ENCODE measurements around the gene MAPK14. TPM values are rescaled to one million over a fixed set of nuclear protein-coding genes. Genes with fewer than 3 reads are reported as not detected.

Gene MAPK14
- total RNA-seq, 1 donor from 2014 or later: 65.0 TPM

GRCh38 chr6:35993150-35993549, 34.5 kb upstream of the MAPK14 start:
- no peak overlapping the region for H3K4me3 Mint-ChIP-seq
- H3K4me3 ChIP-seq: no peak overlapping the region
- TF ChIP-seq, protein P1, sequence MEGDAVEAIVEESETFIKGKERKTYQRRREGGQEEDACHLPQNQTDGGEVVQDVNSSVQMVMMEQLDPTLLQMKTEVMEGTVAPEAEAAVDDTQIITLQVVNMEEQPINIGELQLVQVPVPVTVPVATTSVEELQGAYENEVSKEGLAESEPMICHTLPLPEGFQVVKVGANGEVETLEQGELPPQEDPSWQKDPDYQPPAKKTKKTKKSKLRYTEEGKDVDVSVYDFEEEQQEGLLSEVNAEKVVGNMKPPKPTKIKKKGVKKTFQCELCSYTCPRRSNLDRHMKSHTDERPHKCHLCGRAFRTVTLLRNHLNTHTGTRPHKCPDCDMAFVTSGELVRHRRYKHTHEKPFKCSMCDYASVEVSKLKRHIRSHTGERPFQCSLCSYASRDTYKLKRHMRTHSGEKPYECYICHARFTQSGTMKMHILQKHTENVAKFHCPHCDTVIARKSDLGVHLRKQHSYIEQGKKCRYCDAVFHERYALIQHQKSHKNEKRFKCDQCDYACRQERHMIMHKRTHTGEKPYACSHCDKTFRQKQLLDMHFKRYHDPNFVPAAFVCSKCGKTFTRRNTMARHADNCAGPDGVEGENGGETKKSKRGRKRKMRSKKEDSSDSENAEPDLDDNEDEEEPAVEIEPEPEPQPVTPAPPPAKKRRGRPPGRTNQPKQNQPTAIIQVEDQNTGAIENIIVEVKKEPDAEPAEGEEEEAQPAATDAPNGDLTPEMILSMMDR (IDR thresholded peaks at IDR 0.05): no peak
- no peak for TF ChIP-seq EZH2 (IDR thresholded peaks at IDR 0.05)
- TF ChIP-seq EZH2phosphoT487 (IDR thresholded peaks at IDR 0.05): no peak
- peaks cover 4% of the 10 kb centered on the region for H3K4me1 ChIP-seq
- H3F3A ChIP-seq (ENCODE audit: low read depth): peaks cover 6% of the 10 kb centered on the region
- no peaks in the 10 kb centered on the region for H3K27me3 ChIP-seq
- peak; percentile 61 for DNase-seq (ENCODE audit: low spot score)
- no peaks in the 10 kb centered on the region for H3K36me3 ChIP-seq
- H3K79me2 ChIP-seq (ENCODE audit: low read depth): no peaks in the 10 kb centered on the region
- no peaks in the 10 kb centered on the region for H3K9me3 ChIP-seq (ENCODE audit: low read depth)
- no peak overlapping the region for H3K27ac Mint-ChIP-seq
- H4K20me1 ChIP-seq (ENCODE audit: low read depth): no peaks in the 10 kb centered on the region
- no peaks in the 10 kb centered on the region for H3K36me3 Mint-ChIP-seq
- no peak overlapping the region for H3K4me2 ChIP-seq
- no peak overlapping the region for H2AFZ ChIP-seq (replicated peaks)
- no peaks in the 10 kb centered on the region for H3K9me3 Mint-ChIP-seq
- H3K4me1 Mint-ChIP-seq: no peaks in the 10 kb centered on the region
- no peak overlapping the region for H3K9ac ChIP-seq
- peaks cover 2% of the 10 kb centered on the region for H3K27me3 Mint-ChIP-seq (ENCODE audit: insufficient read depth, low read depth)
- no peak overlapping the region for H3K27ac ChIP-seq

DNA sequence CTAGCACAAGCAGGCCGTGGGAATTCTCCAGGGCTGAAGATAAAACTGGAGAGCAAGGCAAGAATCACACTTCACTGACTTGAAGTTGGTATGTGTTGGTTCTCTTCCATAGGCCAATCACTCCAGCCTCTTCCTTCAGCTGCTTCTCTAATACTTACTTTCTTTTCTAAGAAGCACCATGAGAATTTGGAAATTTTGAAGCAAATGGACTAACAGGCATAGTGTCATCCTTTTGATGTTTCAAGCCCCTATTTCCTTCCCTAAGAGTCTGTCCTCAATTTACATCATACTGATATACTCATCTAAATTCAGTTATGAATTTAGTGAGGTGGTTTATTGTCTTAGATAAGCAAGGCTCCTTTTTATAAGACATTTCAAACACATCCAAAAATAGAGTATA, 27.2 kb upstream of the MAPK14 start:
- H3K27ac Mint-ChIP-seq: no peak overlapping the region
- peaks cover 8% of the 10 kb centered on the region for H3K27me3 Mint-ChIP-seq (ENCODE audit: insufficient read depth, low read depth)
- no peak overlapping the region for H3K4me3 Mint-ChIP-seq
- no peaks in the 10 kb centered on the region for H3K4me1 Mint-ChIP-seq
- H3K36me3 ChIP-seq: no peaks in the 10 kb centered on the region
- DNase-seq (ENCODE audit: low spot score): no peak
- no peak overlapping the region for H2AFZ ChIP-seq (replicated peaks)
- H3K79me2 ChIP-seq (ENCODE audit: low read depth): no peaks in the 10 kb centered on the region
- no peaks in the 10 kb centered on the region for H3F3A ChIP-seq (ENCODE audit: low read depth)
- no peak overlapping the region for H3K27ac ChIP-seq
- TF ChIP-seq EZH2phosphoT487 (IDR thresholded peaks at IDR 0.05) (no peak), EZH2 (IDR thresholded peaks at IDR 0.05) (no peak)
- TF ChIP-seq, protein P1 (IDR thresholded peaks at IDR 0.05): no peak
- H3K9me3 ChIP-seq (ENCODE audit: low read depth): no peaks in the 10 kb centered on the region
- no peaks in the 10 kb centered on the region for H3K36me3 Mint-ChIP-seq
- no peaks in the 10 kb centered on the region for H3K9me3 Mint-ChIP-seq
- no peaks in the 10 kb centered on the region for H3K4me1 ChIP-seq
- no peak overlapping the region for H3K4me2 ChIP-seq
- no peak overlapping the region for H3K4me3 ChIP-seq
- no peaks in the 10 kb centered on the region for H3K27me3 ChIP-seq
- H3K9ac ChIP-seq: no peak overlapping the region
- no peaks in the 10 kb centered on the region for H4K20me1 ChIP-seq (ENCODE audit: low read depth)

DNA sequence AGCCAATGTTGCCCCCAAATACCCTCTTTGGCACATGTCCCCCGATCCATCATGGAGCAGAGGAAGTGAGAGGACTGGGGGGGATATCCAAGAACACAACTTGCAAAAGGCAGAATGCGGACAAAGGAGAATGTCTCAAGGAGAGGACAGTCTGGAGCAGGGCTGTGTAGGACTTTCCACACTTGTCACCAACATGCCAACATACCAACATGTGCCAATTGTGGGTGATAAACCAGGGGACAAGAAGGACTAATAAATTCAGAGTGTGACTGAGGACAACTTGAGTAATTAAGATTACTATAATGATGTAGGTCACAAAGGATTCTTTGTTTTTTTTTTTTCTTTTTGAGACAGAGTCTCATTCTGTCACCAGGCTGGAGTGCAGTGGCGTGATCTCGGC, 11.9 kb upstream of the MAPK14 start:
- Histone ChIP-seq H4K20me1 (ENCODE audit: low read depth) (no peaks in the 10 kb centered on the region), H3K27ac (no peak overlapping the region), H3K9me3 (ENCODE audit: low read depth) (no peaks in the 10 kb centered on the region), H3K36me3 (no peaks in the 10 kb centered on the region), H3K4me2 (no peak overlapping the region), H3K4me3 (no peak overlapping the region), H3K27me3 (no peaks in the 10 kb centered on the region), H2AFZ (replicated peaks) (peak overlapping the region; percentile 57), H3F3A (ENCODE audit: low read depth) (no peaks in the 10 kb centered on the region), H3K4me1 (peaks cover 5% of the 10 kb centered on the region), H3K9ac (no peak overlapping the region), H3K79me2 (ENCODE audit: low read depth) (no peaks in the 10 kb centered on the region)
- DNase-seq (ENCODE audit: low spot score): no peak
- no peaks in the 10 kb centered on the region for H3K9me3 Mint-ChIP-seq
- H3K36me3 Mint-ChIP-seq: no peaks in the 10 kb centered on the region
- H3K4me1 Mint-ChIP-seq: peaks cover 3% of the 10 kb centered on the region
- peak overlapping the region; percentile 55 for H3K27ac Mint-ChIP-seq
- peaks cover 2% of the 10 kb centered on the region for H3K27me3 Mint-ChIP-seq (ENCODE audit: insufficient read depth, low read depth)
- TF ChIP-seq EZH2 (IDR thresholded peaks at IDR 0.05) (no peak), EZH2phosphoT487 (IDR thresholded peaks at IDR 0.05) (no peak)
- TF ChIP-seq, protein P1 (IDR thresholded peaks at IDR 0.05): no peak
- no peak overlapping the region for H3K4me3 Mint-ChIP-seq

All from neural progenitor cell (in vitro differentiated cells).